GM23248 (cell line): Measurements from ENCODE around the gene TBC1D1. TPM values are rescaled to one million over a fixed set of nuclear protein-coding genes. Genes with fewer than 3 reads are reported as not detected.

Source experiments
- DNase-seq: peaks from one replicate; pipeline ENCODE4 v3.0.0-alpha.2; 2015
- H2AFZ ChIP-seq: fragments of 200-600 bp; sonication (generic); 2 replicates; pipeline ENCODE4 v1.6.1; 2016; ENCODE audit warnings: antibody characterized with exemption
- H3F3A ChIP-seq: fragments of 200-600 bp; sonication (generic); 2 replicates; pipeline ENCODE4 v1.6.1; 2016; ENCODE audit warnings: mild to moderate bottlenecking, antibody characterized with exemption, mixed run types; ENCODE audit not compliant: insufficient read depth
- H3K27ac ChIP-seq: fragments of 200-600 bp; sonication (generic); 2 replicates; pipeline ENCODE4 v1.5.1; 2016; ENCODE audit warnings: mild to moderate bottlenecking
- H3K27me3 ChIP-seq: fragments of 200-600 bp; sonication (generic); replicated peaks from 2 replicates; pipeline ENCODE4 v1.6.1; 2016; ENCODE audit warnings: mild to moderate bottlenecking; ENCODE audit not compliant: insufficient read depth
- H3K36me3 ChIP-seq: fragments of 200-600 bp; sonication (generic); 2 replicates; pipeline ENCODE4 v1.6.1; 2016; ENCODE audit warnings: low read depth, mild to moderate bottlenecking
- H3K4me1 ChIP-seq: fragments of 200-600 bp; sonication (generic); 2 replicates; pipeline ENCODE4 v1.6.1; 2016; ENCODE audit warnings: mild to moderate bottlenecking; ENCODE audit not compliant: insufficient read depth
- H3K4me2 ChIP-seq: fragments of 200-600 bp; sonication (generic); one replicate; pipeline ENCODE4 v1.6.1; 2016; ENCODE audit warnings: mild to moderate bottlenecking; ENCODE audit not compliant: unreplicated experiment
- H3K4me3 ChIP-seq: fragments of 200-600 bp; sonication (generic); 2 replicates; pipeline ENCODE4 v1.5.1; 2016; ENCODE audit warnings: mild to moderate bottlenecking
- H3K79me2 ChIP-seq: fragments of 200-600 bp; sonication (generic); 2 replicates; pipeline ENCODE4 v1.6.1; 2016; ENCODE audit warnings: mild to moderate bottlenecking; ENCODE audit not compliant: insufficient read depth
- H3K9ac ChIP-seq: fragments of 200-600 bp; sonication (generic); 2 replicates; pipeline ENCODE4 v1.6.1; 2016; ENCODE audit warnings: mild to moderate bottlenecking
- H3K9me2 ChIP-seq: fragments of 200-600 bp; sonication (generic); 2 replicates; pipeline ENCODE4 v1.6.1; 2016; ENCODE audit warnings: mixed run types, mild to moderate bottlenecking, moderate library complexity; ENCODE audit not compliant: insufficient read depth
- H3K9me3 ChIP-seq: fragments of 200-600 bp; sonication (generic); one replicate; pipeline ENCODE4 v1.6.1; 2017; ENCODE audit warnings: low read depth
- H4K20me1 ChIP-seq: fragments of 200-600 bp; sonication (generic); 2 replicates; pipeline ENCODE4 v1.6.0; 2016; ENCODE audit not compliant: insufficient read depth
- EZH2 ChIP-seq: fragments of 200-600 bp; sonication (generic); IDR thresholded peaks from 2 replicates; pipeline ENCODE4 v1.6.1; 2018; ENCODE audit warnings: antibody characterized with exemption, mild to moderate bottlenecking; ENCODE audit not compliant: insufficient read depth, poor library complexity, severe bottlenecking
- EZH2phosphoT487 ChIP-seq: fragments of 200-600 bp; sonication (generic); IDR thresholded peaks from 2 replicates; pipeline ENCODE4 v1.6.1; 2018; ENCODE audit warnings: antibody characterized with exemption, moderate library complexity, mild to moderate bottlenecking, low read depth; ENCODE audit not compliant: insufficient read depth
- WGBS, 2 experiments: methylation state at CpG; one replicate each; pipeline ENCODE4 v1.1.6; 2015 to 2017; ENCODE audit warnings: low lambda C conversion rate in 2 of 2, low coverage in 1 of 2; ENCODE audit errors: missing lambda C conversion rate in 2 of 2; 5-methylcytosine and 5-hydroxymethylcytosine counted together
- in situ Hi-C: fragments of 300-500 bp; cut with MboI; formaldehyde crosslinking; loops from 2 replicates; pipeline ENCODE4 v1.15.0; 2020
- polyA plus RNA-seq: library from polyadenylated mRNA; unstranded; fragments of >200 nt; fragmentation: Nextera tagmentation; extraction: Ambion mirVana; gene quantifications from 2 replicates; pipeline ENCODE4 v1.2.1, GENCODE V29; 2016
- total RNA-seq: library from RNA; depleted of rRNA; stranded (reverse); fragments of >200 nt; shearing (Covaris generic); gene quantifications from 2 replicates; pipeline ENCODE4 v1.2.3, GENCODE V29; 2014

TBC1D1 gene
- total and polyA plus RNA-seq, 2 experiments from 2014 or later = 12.4 to 34.6 TPM

- no peak overlapping the region for H3K4me3 ChIP-seq
- no peaks in the 10 kb centered on the region for H3K9me2 ChIP-seq
- TF ChIP-seq EZH2 (no peak), EZH2phosphoT487 (no peak)
- H3F3A ChIP-seq = no peaks in the 10 kb centered on the region
- H3K4me2 ChIP-seq = no peak overlapping the region
- no peaks in the 10 kb centered on the region for H4K20me1 ChIP-seq
- no peak overlapping the region for H3K9ac ChIP-seq
- in situ Hi-C loops = no loop called here
- no peak overlapping the region for H2AFZ ChIP-seq
- no peaks in the 10 kb centered on the region; the same call in 1 of the 2 replicates for H3K36me3 ChIP-seq
- no peak for DNase-seq
- H3K4me1 ChIP-seq = no peaks in the 10 kb centered on the region
- H3K27ac ChIP-seq = no peak overlapping the region
- H3K27me3 ChIP-seq = no peaks in the 10 kb centered on the region
- H3K9me3 ChIP-seq = no peaks in the 10 kb centered on the region
- no peaks in the 10 kb centered on the region for H3K79me2 ChIP-seq
- 70 to 84% methylated on average over 2 of the region's 2 CpGs for WGBS, 2 experiments
Measured at GRCh38 chr4:37852376-37852775, 38.5 kb upstream of the TBC1D1 start.

- Histone ChIP-seq H4K20me1 (no peaks in the 10 kb centered on the region), H3K27me3 (no peaks in the 10 kb centered on the region), H3K9me2 (no peaks in the 10 kb centered on the region), H3K4me3 (no peak overlapping the region), H3K79me2 (no peaks in the 10 kb centered on the region), H3K4me2 (no peak overlapping the region), H2AFZ (no peak overlapping the region), H3K9me3 (no peaks in the 10 kb centered on the region), H3K36me3 (no peaks in the 10 kb centered on the region), H3F3A (no peaks in the 10 kb centered on the region), H3K27ac (no peak overlapping the region), H3K4me1 (no peaks in the 10 kb centered on the region), H3K9ac (no peak overlapping the region)
- in situ Hi-C loops = no loop called here
- TF ChIP-seq EZH2 (no peak), EZH2phosphoT487 (no peak)
- DNase-seq = no peak
- 84 to 91% methylated on average over 4 of the region's 4 CpGs for WGBS, 2 experiments
Measured at GRCh38 chr4:37858112-37858511, 32.8 kb upstream of the TBC1D1 start.

- Histone ChIP-seq H4K20me1 (no peaks in the 10 kb centered on the region), H3K4me1 (no peaks in the 10 kb centered on the region), H3K9ac (no peak overlapping the region), H3F3A (no peaks in the 10 kb centered on the region), H3K4me3 (no peak overlapping the region), H3K9me2 (no peaks in the 10 kb centered on the region), H3K9me3 (no peaks in the 10 kb centered on the region), H3K27me3 (no peaks in the 10 kb centered on the region), H3K79me2 (no peaks in the 10 kb centered on the region), H3K4me2 (no peak overlapping the region), H2AFZ (no peak overlapping the region), H3K36me3 (no peaks in the 10 kb centered on the region), H3K27ac (no peak overlapping the region)
- in situ Hi-C loops = no loop called here
- no peak for DNase-seq
- TF ChIP-seq EZH2 = no peak
- TF ChIP-seq EZH2phosphoT487 = no peak
Measured at GRCh38 chr4:37858872-37859271, 32.0 kb upstream of the TBC1D1 start.

GRCh38 chr4:37860266-37860665 is 30.6 kb upstream of the TBC1D1 start:
- no peak for TF ChIP-seq EZH2
- TF ChIP-seq EZH2phosphoT487 = no peak
- WGBS, 2 experiments = 97 to 100% methylated on average over 1 of the region's 1 CpG

DNA sequence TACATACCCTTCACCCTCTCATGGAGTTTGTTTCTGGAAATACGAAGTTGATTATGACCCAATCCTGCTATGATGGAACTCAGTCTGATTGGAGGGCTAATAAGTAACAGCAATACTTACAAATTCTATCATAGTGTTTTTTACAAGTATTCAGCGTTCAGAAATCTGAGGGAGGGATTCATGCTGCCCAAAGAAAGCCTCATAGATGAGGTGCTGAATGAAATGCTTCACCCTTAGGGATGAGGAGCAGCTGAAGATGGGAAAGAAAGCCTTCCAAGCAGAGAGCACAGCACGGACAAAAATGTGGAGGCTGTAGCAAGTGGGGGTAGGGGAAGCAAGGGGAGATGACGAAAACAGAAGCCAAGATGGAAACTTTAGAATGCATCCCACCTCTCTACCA is 27.9 kb upstream of the TBC1D1 start:
- no peak for DNase-seq
- Histone ChIP-seq H3K4me3 (no peak overlapping the region), H3K4me2 (no peak overlapping the region), H3K9me2 (no peaks in the 10 kb centered on the region; the same call in 1 of the 2 replicates), H3K9ac (no peak overlapping the region), H3K79me2 (no peaks in the 10 kb centered on the region), H3K36me3 (no peaks in the 10 kb centered on the region), H3K27me3 (no peaks in the 10 kb centered on the region), H2AFZ (no peak overlapping the region), H3K27ac (no peak overlapping the region), H3K4me1 (no peaks in the 10 kb centered on the region), H3K9me3 (no peaks in the 10 kb centered on the region), H3F3A (no peaks in the 10 kb centered on the region), H4K20me1 (no peaks in the 10 kb centered on the region)
- WGBS, 2 experiments = 86 to 89% methylated on average over 4 of the region's 4 CpGs
- in situ Hi-C loops = no loop called here
- TF ChIP-seq EZH2 = no peak
- no peak for TF ChIP-seq EZH2phosphoT487

More at GRCh38 chr4:37860266-37860665, 30.6 kb upstream of the TBC1D1 start:
- Histone ChIP-seq H3K4me1 (no peaks in the 10 kb centered on the region), H3K27me3 (no peaks in the 10 kb centered on the region), H2AFZ (no peak overlapping the region), H4K20me1 (no peaks in the 10 kb centered on the region), H3K4me2 (no peak overlapping the region), H3K4me3 (no peak overlapping the region), H3K27ac (no peak overlapping the region), H3K36me3 (no peaks in the 10 kb centered on the region), H3K9me3 (no peaks in the 10 kb centered on the region), H3K9ac (no peak overlapping the region), H3K9me2 (no peaks in the 10 kb centered on the region; the same call in 1 of the 2 replicates), H3K79me2 (no peaks in the 10 kb centered on the region), H3F3A (no peaks in the 10 kb centered on the region)
- DNase-seq = no peak
- in situ Hi-C loops = no loop called here
